GM12875 (cell line): ENCODE data around the gene MGAT5.

Source experiments
- H3K4me3 ChIP-seq: one replicate; pipeline ENCODE4 v1.5.1; 2011; ENCODE audit warnings: low read depth, low read length, control low read depth
- CTCF ChIP-seq: IDR thresholded peaks from 2 replicates; pipeline ENCODE4 v1.5.1; 2011; ENCODE audit warnings: low read depth, mild to moderate bottlenecking, control low read depth, inconsistent platforms, low read length, moderate library complexity, borderline replicate concordance; ENCODE audit not compliant: insufficient read depth

The MGAT5 gene

DNA sequence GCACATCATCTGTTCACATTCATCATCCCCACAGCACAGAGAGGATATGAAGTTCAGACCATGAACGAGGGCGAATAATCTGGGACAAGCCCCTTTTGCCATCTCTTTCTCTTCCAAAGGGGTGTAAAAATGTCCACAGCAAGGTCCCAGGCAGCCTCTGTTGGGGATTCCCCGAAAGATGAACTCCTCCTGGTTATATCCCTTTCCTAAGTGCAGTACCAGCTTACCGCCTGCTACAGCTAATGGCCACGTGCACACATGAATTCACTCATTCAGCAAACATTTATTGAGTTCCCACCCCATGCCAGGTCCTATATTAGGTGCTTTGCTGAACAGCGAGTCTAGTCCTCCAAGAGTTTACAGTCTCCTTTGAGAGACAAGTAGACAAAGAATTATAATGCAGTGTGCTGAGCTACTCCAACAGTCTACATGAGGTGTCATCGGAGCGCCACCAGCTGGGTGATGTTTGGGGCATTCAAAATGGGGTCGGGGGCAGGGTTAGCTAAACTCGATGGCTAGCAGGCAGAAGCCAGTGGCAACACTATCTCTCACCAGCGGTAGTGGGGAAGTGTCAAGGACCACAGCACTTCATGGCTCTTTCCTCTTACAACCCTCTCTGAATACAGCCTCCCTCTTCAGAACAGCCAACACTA is 236.0 kb downstream of the MGAT5 start:
- no peak overlapping the region for H3K4me3 ChIP-seq

DNA sequence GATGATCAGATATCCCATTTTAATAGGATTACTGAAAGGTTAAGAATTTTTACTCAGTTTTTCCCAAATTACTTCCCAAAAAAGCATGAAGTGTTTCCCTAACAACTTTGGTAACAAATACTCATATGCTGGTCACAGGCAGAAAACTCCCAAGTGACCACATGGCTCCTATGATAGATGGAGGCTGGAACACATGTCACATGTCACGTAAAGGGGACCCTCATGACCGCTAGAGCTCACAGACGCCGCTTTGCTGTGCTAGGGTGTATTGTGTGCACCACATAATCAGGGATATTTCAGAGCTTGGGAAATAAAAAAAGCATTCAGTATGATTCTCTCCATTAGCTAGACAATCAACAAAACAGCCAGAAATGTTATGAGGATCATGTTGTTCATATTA is 236.7 kb downstream of the MGAT5 start:
- no peak for TF ChIP-seq CTCF
- H3K4me3 ChIP-seq: no peak overlapping the region

More for the DNA sequence above, 236.0 kb downstream of the MGAT5 start:
- TF ChIP-seq CTCF: no peak

- H3K4me3 ChIP-seq: no peak overlapping the region
- TF ChIP-seq CTCF: no peak
These were observed 237.2 kb downstream of the MGAT5 start for GRCh38 chr2:134491022-134491421.

DNA sequence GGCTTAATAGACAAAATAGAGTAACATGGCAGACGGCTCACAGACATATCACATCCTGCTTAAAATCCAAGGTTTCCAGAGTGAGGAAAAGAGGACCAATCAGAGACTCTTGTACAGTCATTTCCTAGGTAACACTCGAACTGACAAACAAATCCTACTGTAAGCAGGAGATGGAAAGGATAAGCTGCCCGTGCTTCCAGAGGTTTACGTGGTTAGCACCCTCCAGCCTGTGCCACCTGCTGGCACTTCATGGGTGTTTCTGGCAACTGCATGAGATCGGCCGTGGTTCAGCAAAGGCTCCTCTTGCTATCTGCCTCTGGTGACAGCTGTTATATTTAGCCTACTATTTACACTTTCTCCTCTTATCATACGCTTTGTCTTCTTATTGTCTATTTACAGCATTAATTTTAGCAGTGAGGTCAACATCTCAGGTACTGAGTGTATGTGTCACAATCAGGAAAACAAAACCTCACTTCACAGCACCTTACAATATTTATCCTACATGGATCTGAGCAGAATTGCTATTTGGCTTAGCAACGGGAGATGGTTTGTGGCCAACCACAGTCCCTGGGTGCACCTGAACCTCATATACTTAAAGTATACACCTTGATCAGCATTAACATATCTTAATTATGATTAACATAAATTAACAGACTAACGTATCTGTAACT is 238.0 kb downstream of the MGAT5 start:
- no peak overlapping the region for H3K4me3 ChIP-seq
- TF ChIP-seq CTCF: no peak

DNA sequence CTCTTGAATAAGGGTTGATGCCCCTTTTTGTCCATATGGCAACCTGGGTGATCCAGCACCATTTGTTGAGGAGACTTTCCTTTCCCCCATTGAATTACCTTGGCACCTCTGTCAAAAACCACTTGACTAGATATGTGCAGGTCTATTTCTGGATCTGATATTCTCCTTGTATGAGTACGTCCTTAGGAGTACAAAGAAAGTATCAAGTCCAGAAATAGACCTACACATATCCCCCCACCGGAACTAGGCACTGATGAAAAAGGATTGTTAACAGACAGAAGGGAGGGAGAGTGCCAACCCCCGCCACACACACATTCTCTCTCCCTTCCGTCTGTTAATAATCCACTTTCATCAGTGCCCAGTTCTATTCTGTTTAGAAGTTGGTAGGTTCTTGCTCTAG is 239.9 kb downstream of the MGAT5 start:
- H3K4me3 ChIP-seq: no peak overlapping the region
- TF ChIP-seq CTCF: no peak

DNA sequence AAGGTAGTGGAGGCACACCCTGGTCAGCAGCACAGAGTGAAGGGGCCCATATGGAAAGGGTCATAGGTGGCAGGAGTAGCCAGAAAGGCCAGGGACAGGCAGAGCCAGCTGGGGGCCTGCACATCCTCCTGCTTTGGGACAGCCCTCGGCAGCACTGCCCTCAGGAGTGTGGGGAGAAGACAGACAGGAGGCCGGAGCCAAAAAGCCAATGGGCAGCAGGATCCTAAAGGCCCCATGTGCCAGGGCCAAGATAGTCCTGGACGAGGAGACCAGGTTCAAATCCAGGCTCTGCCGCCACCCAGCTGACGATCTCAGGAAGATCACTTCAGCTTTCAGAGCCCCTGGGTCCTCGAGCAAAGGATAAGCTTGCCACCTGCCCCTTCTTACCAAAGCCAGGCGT is 244.8 kb downstream of the MGAT5 start:
- no peak for TF ChIP-seq CTCF
- no peak overlapping the region for H3K4me3 ChIP-seq

DNA sequence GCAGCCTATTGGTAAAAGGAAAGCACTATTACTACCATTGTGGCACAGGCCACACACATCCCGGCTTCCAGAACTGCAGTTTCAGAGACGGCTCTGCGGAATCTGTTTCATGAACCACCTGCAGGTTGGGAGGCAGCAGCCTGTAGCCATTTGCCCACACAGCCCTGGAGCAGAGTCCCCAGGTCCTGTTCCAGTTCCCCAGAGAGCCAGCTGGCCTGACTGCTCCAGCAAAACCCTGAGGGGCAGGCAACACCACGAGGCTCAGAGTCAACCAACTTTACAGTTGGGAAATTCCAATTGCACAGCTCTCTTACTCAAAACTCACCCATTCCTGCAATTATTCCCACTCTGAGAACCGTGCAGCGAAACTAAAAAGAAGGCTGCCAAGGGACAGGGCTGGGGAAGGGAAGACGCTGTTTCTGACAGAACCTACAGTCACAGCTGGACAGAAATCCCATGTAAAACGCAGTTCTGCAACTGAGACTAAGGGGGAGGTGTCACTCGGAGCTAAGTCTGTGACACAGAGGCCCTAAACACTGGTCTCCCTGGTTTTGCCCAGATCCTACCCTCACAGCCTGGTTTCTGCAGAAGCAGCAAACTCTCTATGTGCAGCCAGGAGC is 245.5 kb downstream of the MGAT5 start:
- no peak overlapping the region for H3K4me3 ChIP-seq
- no peak for TF ChIP-seq CTCF
